ENCODE measurements around the gene CDK17.

Gene CDK17

DNA sequence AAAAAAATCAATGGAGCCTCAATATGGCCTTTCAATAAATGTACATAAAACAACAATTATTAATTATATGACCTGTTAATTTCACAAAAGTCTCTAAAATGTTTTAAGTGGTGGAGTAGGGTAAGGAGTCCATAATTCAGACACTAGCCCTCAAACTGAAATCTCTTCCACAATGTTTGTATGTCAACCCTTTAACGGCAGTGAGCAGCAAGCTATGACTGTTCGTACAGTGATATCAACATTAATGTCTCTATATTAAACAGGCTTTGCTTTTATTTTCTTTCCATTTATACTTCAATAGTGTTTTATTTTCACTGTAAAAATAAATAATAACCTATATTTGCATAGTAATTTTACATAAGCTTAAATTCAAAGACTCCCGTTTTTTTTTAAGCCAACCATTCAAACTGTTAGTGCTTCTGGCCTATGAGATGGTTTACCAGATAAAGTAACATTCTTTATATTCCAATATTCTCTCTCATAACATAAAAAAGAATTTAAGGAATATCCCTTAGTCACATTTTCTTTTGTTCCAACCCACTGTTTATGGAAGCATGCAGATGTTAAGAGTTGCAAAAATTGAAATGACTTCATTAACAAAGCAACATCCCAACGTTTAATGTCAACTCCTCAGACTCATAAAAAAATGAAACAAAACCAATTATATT, 2.3 kb downstream of the CDK17 start:
- peaks cover 54% of the 10 kb centered on the region for H4K20me1 ChIP-seq (ENCODE audit: insufficient read depth, low read length, poor library complexity, severe bottlenecking)
- H3K36me3 ChIP-seq (ENCODE audit: insufficient read depth, low read length): no peaks in the 10 kb centered on the region
- H3K9me3 ChIP-seq (ENCODE audit: insufficient read depth, low read depth, low read length): no peaks in the 10 kb centered on the region
- no peak for TF ChIP-seq EZH2phosphoT487 (IDR thresholded peaks at IDR 0.05; ENCODE audit: borderline replicate concordance)
- TF ChIP-seq, protein P1, sequence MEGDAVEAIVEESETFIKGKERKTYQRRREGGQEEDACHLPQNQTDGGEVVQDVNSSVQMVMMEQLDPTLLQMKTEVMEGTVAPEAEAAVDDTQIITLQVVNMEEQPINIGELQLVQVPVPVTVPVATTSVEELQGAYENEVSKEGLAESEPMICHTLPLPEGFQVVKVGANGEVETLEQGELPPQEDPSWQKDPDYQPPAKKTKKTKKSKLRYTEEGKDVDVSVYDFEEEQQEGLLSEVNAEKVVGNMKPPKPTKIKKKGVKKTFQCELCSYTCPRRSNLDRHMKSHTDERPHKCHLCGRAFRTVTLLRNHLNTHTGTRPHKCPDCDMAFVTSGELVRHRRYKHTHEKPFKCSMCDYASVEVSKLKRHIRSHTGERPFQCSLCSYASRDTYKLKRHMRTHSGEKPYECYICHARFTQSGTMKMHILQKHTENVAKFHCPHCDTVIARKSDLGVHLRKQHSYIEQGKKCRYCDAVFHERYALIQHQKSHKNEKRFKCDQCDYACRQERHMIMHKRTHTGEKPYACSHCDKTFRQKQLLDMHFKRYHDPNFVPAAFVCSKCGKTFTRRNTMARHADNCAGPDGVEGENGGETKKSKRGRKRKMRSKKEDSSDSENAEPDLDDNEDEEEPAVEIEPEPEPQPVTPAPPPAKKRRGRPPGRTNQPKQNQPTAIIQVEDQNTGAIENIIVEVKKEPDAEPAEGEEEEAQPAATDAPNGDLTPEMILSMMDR (conservative IDR thresholded peaks at IDR 0.05; ENCODE audit: low read length): no peak
- H3K4me3 ChIP-seq (ENCODE audit: low read length, poor library complexity, severe bottlenecking): peak overlapping the region; percentile 89
- H2AFZ ChIP-seq (ENCODE audit: low read length): no peak overlapping the region
- peaks cover 4% of the 10 kb centered on the region for H3K27me3 ChIP-seq (ENCODE audit: insufficient read depth, low read length, poor library complexity, severe bottlenecking)
- H3F3A ChIP-seq (ENCODE audit: low read depth): peaks cover 8% of the 10 kb centered on the region
- peak overlapping the region; percentile 84 for H3K4me2 ChIP-seq (ENCODE audit: low read depth, low read length, poor library complexity, severe bottlenecking)
- peaks cover 48% of the 10 kb centered on the region for H3K4me1 ChIP-seq (ENCODE audit: insufficient read depth, low read length, poor library complexity, severe bottlenecking)
- H3K79me2 ChIP-seq (ENCODE audit: insufficient read depth, low read length): peaks cover 62% of the 10 kb centered on the region
- H3K9ac ChIP-seq (ENCODE audit: low read depth, low read length, poor library complexity, severe bottlenecking): peak overlapping the region; percentile 84
- no peaks in the 10 kb centered on the region for H3K9me2 ChIP-seq (replicated peaks; ENCODE audit: low read depth, low read length)

DNA sequence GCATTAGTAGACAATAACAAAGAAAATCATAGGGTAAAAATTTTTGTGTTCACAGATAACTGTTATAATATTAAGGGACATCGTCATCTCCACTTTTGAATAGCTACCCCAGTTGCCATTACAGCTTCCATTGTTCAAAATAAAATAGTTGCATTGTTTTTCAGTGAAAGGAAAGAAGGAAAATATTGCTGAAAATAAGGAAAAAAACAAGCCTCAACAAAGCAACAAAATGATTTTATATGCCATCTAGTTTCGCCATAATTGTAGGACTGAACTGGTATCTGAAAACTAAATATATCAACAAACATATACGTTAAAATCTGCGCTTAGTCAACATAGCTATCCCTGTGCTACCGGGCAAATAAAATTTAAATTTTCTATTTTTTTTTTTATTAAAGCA, 3.3 kb downstream of the CDK17 start:
- H3K79me2 ChIP-seq (ENCODE audit: insufficient read depth, low read length): peaks cover 71% of the 10 kb centered on the region
- peaks cover 64% of the 10 kb centered on the region for H4K20me1 ChIP-seq (ENCODE audit: insufficient read depth, low read length, poor library complexity, severe bottlenecking)
- H3K27me3 ChIP-seq (ENCODE audit: insufficient read depth, low read length, poor library complexity, severe bottlenecking): peaks cover 4% of the 10 kb centered on the region
- H3K9ac ChIP-seq (ENCODE audit: low read depth, low read length, poor library complexity, severe bottlenecking): peak overlapping the region; percentile 84
- no peaks in the 10 kb centered on the region for H3K36me3 ChIP-seq (ENCODE audit: insufficient read depth, low read length)
- peak overlapping the region; percentile 84 for H3K4me2 ChIP-seq (ENCODE audit: low read depth, low read length, poor library complexity, severe bottlenecking)
- no peak overlapping the region for H2AFZ ChIP-seq (ENCODE audit: low read length)
- H3K9me3 ChIP-seq (ENCODE audit: insufficient read depth, low read depth, low read length): no peaks in the 10 kb centered on the region
- peaks cover 8% of the 10 kb centered on the region for H3F3A ChIP-seq (ENCODE audit: low read depth)
- TF ChIP-seq, protein P1 (conservative IDR thresholded peaks at IDR 0.05; ENCODE audit: low read length): no peak
- no peaks in the 10 kb centered on the region for H3K9me2 ChIP-seq (replicated peaks; ENCODE audit: low read depth, low read length)
- peaks cover 52% of the 10 kb centered on the region for H3K4me1 ChIP-seq (ENCODE audit: insufficient read depth, low read length, poor library complexity, severe bottlenecking)
- H3K4me3 ChIP-seq (ENCODE audit: low read length, poor library complexity, severe bottlenecking): peak overlapping the region; percentile 89

DNA sequence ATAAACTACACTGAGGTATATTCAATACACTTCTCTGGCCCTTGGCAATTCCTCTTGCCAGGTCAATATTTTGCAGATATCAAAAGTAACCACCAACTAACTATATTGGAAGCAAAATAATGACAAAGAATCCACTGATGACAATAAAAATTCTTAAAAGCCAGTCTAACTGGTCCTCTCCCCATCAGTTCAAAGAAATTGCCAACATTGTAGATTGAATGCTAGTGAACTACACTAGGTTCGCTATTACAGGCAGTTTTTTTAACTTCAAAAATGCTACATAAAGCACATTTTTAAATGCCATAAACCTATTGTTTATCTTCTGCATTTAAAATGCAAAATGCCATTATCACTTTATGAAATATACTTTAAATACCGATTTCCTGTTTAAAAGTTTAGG, 4.0 kb downstream of the CDK17 start:
- H3K9me2 ChIP-seq (replicated peaks; ENCODE audit: low read depth, low read length): no peaks in the 10 kb centered on the region
- H3K4me2 ChIP-seq (ENCODE audit: low read depth, low read length, poor library complexity, severe bottlenecking): peak overlapping the region; percentile 84
- H3K9me3 ChIP-seq (ENCODE audit: insufficient read depth, low read depth, low read length): no peaks in the 10 kb centered on the region
- peaks cover 78% of the 10 kb centered on the region for H3K79me2 ChIP-seq (ENCODE audit: insufficient read depth, low read length)
- TF ChIP-seq, protein P1 (conservative IDR thresholded peaks at IDR 0.05; ENCODE audit: low read length): no peak
- no peak for TF ChIP-seq EZH2phosphoT487 (IDR thresholded peaks at IDR 0.05; ENCODE audit: borderline replicate concordance)
- H3K4me1 ChIP-seq (ENCODE audit: insufficient read depth, low read length, poor library complexity, severe bottlenecking): peaks cover 46% of the 10 kb centered on the region
- no peaks in the 10 kb centered on the region for H3K36me3 ChIP-seq (ENCODE audit: insufficient read depth, low read length)
- H3K4me3 ChIP-seq (ENCODE audit: low read length, poor library complexity, severe bottlenecking): peak overlapping the region; percentile 89
- peaks cover 8% of the 10 kb centered on the region for H3F3A ChIP-seq (ENCODE audit: low read depth)
- H4K20me1 ChIP-seq (ENCODE audit: insufficient read depth, low read length, poor library complexity, severe bottlenecking): peaks cover 68% of the 10 kb centered on the region
- H3K9ac ChIP-seq (ENCODE audit: low read depth, low read length, poor library complexity, severe bottlenecking): peak overlapping the region; percentile 84
- H3K27me3 ChIP-seq (ENCODE audit: insufficient read depth, low read length, poor library complexity, severe bottlenecking): peaks cover 4% of the 10 kb centered on the region
- H2AFZ ChIP-seq (ENCODE audit: low read length): no peak overlapping the region
